ENCODE data around the gene HABP2. TPM values are rescaled to one million over a fixed set of nuclear protein-coding genes. Genes with fewer than 3 reads are reported as not detected.

HABP2 gene
- under 0.01 TPM in 1 of 2 replicates, not detected in the other for total RNA-seq

DNA sequence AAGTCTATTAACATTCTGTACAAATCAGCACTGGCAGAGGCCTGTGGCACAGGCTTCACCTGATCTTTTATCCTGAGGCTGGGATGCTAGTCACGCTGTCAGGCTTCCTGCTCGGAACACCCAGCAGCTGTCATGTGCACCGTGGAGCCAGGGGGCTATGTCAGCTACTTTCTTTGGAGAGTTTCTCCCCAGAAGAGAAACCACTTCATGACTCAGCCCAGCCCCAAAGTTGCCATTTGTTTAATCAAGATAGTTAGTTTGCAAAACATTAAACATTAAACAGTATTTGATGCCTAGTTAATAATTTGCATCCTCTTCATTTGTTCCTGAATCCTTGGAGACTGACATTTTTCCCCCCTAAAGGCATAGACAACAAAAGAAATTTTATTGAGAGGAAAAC is at the start of gene HABP2:
Gene HABP2 (plus strand): TSS at position 353 of the 400 bp plus-strand sequence. CDS start 69 bp downstream, outside the sequence.

Other genes with a start within 250 kb of the HABP2 start
- gene NRAP, start 111.0 kb downstream of the HABP2 start, total RNA-seq: not detected in 2 replicates
- gene CASP7, start 126.9 kb downstream of the HABP2 start, total RNA-seq: 47.6 and 109 TPM in 2 replicates
- gene PLEKHS1, start 198.6 kb downstream of the HABP2 start, total RNA-seq: not detected in 2 replicates